Fibroblast of lung (primary cell): Measurements from ENCODE around the gene IRGM.

Source experiments
- EZH2 ChIP-seq: IDR thresholded peaks from 2 replicates; pipeline ENCODE4 v1.5.1; 2012; ENCODE audit warnings: low read length, control low read depth, mild to moderate bottlenecking; ENCODE audit errors: missing control alignments
- TF ChIP-seq, protein P1 (sequence below), 2 donors: IDR thresholded peaks in 1 of 2; conservative IDR thresholded peaks in 1 of 2; 1 replicate in 1 of 2; 2 replicates in 1 of 2; pipeline ENCODE4 v1.5.1; 2011 to 2012; ENCODE audit warnings: low read length in 2 of 2, control low read depth in 1 of 2, inconsistent platforms in 1 of 2, low read depth in 1 of 2, mild to moderate bottlenecking in 1 of 2

DNA sequence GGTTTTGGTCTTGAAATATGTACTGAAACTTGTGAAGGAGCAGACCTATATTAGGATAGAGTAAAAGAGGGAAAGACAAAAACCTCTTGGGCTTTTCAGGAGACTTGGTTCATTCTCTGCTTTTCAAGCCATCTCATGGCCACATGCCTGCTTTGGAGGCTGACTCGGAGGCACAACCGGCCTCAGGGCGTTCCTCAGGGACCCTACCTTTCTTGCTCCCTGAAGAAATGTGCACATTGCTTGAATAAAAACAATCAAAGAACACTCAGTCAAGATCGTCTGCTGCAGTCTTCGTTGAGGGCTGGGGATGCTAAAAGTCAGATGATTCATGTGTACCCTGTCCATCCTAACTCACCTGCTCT is 994 bp downstream of the IRGM start:
- no peak for TF ChIP-seq EZH2
- TF ChIP-seq, protein P1, sequence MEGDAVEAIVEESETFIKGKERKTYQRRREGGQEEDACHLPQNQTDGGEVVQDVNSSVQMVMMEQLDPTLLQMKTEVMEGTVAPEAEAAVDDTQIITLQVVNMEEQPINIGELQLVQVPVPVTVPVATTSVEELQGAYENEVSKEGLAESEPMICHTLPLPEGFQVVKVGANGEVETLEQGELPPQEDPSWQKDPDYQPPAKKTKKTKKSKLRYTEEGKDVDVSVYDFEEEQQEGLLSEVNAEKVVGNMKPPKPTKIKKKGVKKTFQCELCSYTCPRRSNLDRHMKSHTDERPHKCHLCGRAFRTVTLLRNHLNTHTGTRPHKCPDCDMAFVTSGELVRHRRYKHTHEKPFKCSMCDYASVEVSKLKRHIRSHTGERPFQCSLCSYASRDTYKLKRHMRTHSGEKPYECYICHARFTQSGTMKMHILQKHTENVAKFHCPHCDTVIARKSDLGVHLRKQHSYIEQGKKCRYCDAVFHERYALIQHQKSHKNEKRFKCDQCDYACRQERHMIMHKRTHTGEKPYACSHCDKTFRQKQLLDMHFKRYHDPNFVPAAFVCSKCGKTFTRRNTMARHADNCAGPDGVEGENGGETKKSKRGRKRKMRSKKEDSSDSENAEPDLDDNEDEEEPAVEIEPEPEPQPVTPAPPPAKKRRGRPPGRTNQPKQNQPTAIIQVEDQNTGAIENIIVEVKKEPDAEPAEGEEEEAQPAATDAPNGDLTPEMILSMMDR (conservative IDR thresholded peaks at IDR 0.05 in 1 of 2, IDR thresholded peaks at IDR 0.05 in 1 of 2; ENCODE audit: low read depth in 1 of 2, low read length in 2 of 2) = no peak
